GM23338 (cell line): ENCODE measurements around the gene C10orf90. TPM values are rescaled to one million over a fixed set of nuclear protein-coding genes. Genes with fewer than 3 reads are reported as not detected.

Experiments used
- ATAC-seq: fragments of 200-7000 bp; cut with Tn5 transposase; 3 replicates; pipeline ENCODE4 v1.9.1; 2020
- DNase-seq: peaks from one replicate; pipeline ENCODE4 v3.0.0-alpha.2; 2015; ENCODE audit warnings: low spot score
- H2AFZ ChIP-seq: fragments of 200-600 bp; sonication (generic); 2 replicates; pipeline ENCODE4 v1.8.0; 2016; ENCODE audit warnings: antibody characterized with exemption, mild to moderate bottlenecking, moderate library complexity
- H3F3A ChIP-seq: fragments of 200-600 bp; sonication (generic); replicated peaks from 2 replicates; pipeline ENCODE4 v1.8.0; 2017; ENCODE audit warnings: antibody characterized with exemption, mixed run types, low read depth
- H3K27ac ChIP-seq: fragments of 200-600 bp; sonication (generic); 2 replicates; pipeline ENCODE4 v1.6.1; 2016; ENCODE audit warnings: low read depth
- H3K27me3 ChIP-seq: fragments of 200-600 bp; sonication (generic); 2 replicates; pipeline ENCODE4 v1.8.0; 2016; ENCODE audit warnings: mild to moderate bottlenecking, mixed run types, moderate library complexity; ENCODE audit not compliant: insufficient read depth
- H3K36me3 ChIP-seq: fragments of 200-600 bp; sonication (generic); 2 replicates; pipeline ENCODE4 v1.8.0; 2016; ENCODE audit warnings: mild to moderate bottlenecking; ENCODE audit not compliant: insufficient read depth
- H3K4me1 ChIP-seq: fragments of 200-600 bp; sonication (generic); 2 replicates; pipeline ENCODE4 v1.8.0; 2016; ENCODE audit warnings: mild to moderate bottlenecking, moderate library complexity; ENCODE audit not compliant: insufficient read depth
- H3K4me2 ChIP-seq: fragments of 200-600 bp; sonication (generic); 2 replicates; pipeline ENCODE4 v1.7.1; 2017; ENCODE audit warnings: mixed run types
- H3K4me3 ChIP-seq: fragments of 200-600 bp; sonication (generic); 2 replicates; pipeline ENCODE4 v1.6.1; 2016; ENCODE audit warnings: mixed run types
- H3K79me2 ChIP-seq: fragments of 200-600 bp; sonication (generic); replicated peaks from 2 replicates; pipeline ENCODE4 v1.8.0; 2017; ENCODE audit warnings: mild to moderate bottlenecking; ENCODE audit not compliant: insufficient read depth
- H3K9me2 ChIP-seq: fragments of 200-600 bp; sonication (generic); 2 replicates; pipeline ENCODE4 v1.8.0; 2017; ENCODE audit not compliant: insufficient read depth
- H4K20me1 ChIP-seq: fragments of 200-600 bp; sonication (generic); replicated peaks from 2 replicates; pipeline ENCODE4 v1.8.0; 2017; ENCODE audit warnings: mild to moderate bottlenecking; ENCODE audit not compliant: insufficient read depth
- H3K27ac Mint-ChIP-seq: 2 replicates; pipeline ENCODE4 v1.8.0; 2020; ENCODE audit warnings: inconsistent platforms, mild to moderate bottlenecking, moderate library complexity, mixed read lengths
- H3K27me3 Mint-ChIP-seq: 3 replicates; pipeline ENCODE4 v1.8.0; 2022; ENCODE audit warnings: low read depth, mild to moderate bottlenecking, moderate library complexity, mixed read lengths, inconsistent platforms; ENCODE audit not compliant: insufficient read depth, poor library complexity
- H3K36me3 Mint-ChIP-seq: 3 replicates; pipeline ENCODE4 v1.8.0; 2021; ENCODE audit warnings: low read depth, mild to moderate bottlenecking, inconsistent platforms, moderate library complexity, mixed read lengths
- H3K4me1 Mint-ChIP-seq: 3 replicates; pipeline ENCODE4 v1.8.0; 2020; ENCODE audit warnings: mild to moderate bottlenecking, inconsistent platforms, mixed read lengths
- H3K4me3 Mint-ChIP-seq: 3 replicates; pipeline ENCODE4 v1.8.0; 2021; ENCODE audit warnings: moderate library complexity, mild to moderate bottlenecking, inconsistent platforms, mixed read lengths
- H3K9me3 Mint-ChIP-seq: 3 replicates; pipeline ENCODE4 v1.8.0; 2020; ENCODE audit warnings: moderate library complexity, mild to moderate bottlenecking, inconsistent platforms, mixed read lengths
- ETS1 ChIP-seq: IDR thresholded peaks from 2 replicates; pipeline ENCODE4 v1.6.1; 2016; ENCODE audit warnings: antibody characterized with exemption
- EZH2 ChIP-seq: fragments of 200-600 bp; sonication (generic); IDR thresholded peaks from one replicate; pipeline ENCODE4 v1.8.0; 2017; ENCODE audit warnings: antibody characterized with exemption, mild to moderate bottlenecking, low read depth; ENCODE audit not compliant: unreplicated experiment
- EZH2phosphoT487 ChIP-seq: fragments of 200-600 bp; sonication (generic); IDR thresholded peaks from one replicate; pipeline ENCODE4 v1.8.1; 2018; ENCODE audit warnings: antibody characterized with exemption; ENCODE audit not compliant: unreplicated experiment
- NANOG ChIP-seq: IDR thresholded peaks from 2 replicates; pipeline ENCODE4 v1.6.1; 2016; ENCODE audit warnings: antibody characterized with exemption, borderline replicate concordance
- POLR2AphosphoS5 ChIP-seq: IDR thresholded peaks from 2 replicates; pipeline ENCODE4 v1.6.1; 2016; ENCODE audit warnings: antibody characterized with exemption, low read depth
- STAT1 ChIP-seq: IDR thresholded peaks from one replicate; pipeline ENCODE4 v1.6.1; 2016; ENCODE audit warnings: antibody characterized with exemption; ENCODE audit not compliant: unreplicated experiment
- ZNF114 ChIP-seq: fragments of 250-450 bp; sonication (Bioruptor Pico); IDR thresholded peaks from 2 replicates; pipeline ENCODE4 v1.5.0; 2020; ENCODE audit warnings: mild to moderate bottlenecking, moderate library complexity
- ZNF331 ChIP-seq: fragments of 250-450 bp; sonication (Bioruptor Pico); IDR thresholded peaks from 2 replicates; pipeline ENCODE4 v1.5.0; 2020; ENCODE audit warnings: low read depth, mild to moderate bottlenecking, moderate library complexity
- polyA plus RNA-seq: library from polyadenylated mRNA; unstranded; fragments of >200 nt; fragmentation: Nextera tagmentation; extraction: Ambion mirVana; gene quantifications from 2 replicates; pipeline ENCODE4 v1.2.1, GENCODE V29; 2016
- total RNA-seq: library from RNA; depleted of rRNA; stranded (reverse); fragments of >200 nt; shearing (Covaris generic); gene quantifications from 2 replicates; pipeline ENCODE4 v1.2.3, GENCODE V29; 2014
- TF ChIP-seq, protein P1 (sequence below), 2 experiments: fragments of 200-600 bp in 1 of 2; sonication (generic) in 1 of 2; conservative IDR thresholded peaks; 2 replicates each; pipeline versions ENCODE4 v1.5.1 to v1.6.1; 2016 to 2017; ENCODE audit warnings: antibody characterized with exemption in 2 of 2, low read depth in 2 of 2, mild to moderate bottlenecking in 2 of 2, moderate library complexity in 1 of 2

The C10orf90 gene
- total and polyA plus RNA-seq, 2 experiments from 2014 or later, result 0.76 to 0.97 TPM

- no peaks in the 10 kb centered on the region for H3K27me3 ChIP-seq
- H3K4me1 Mint-ChIP-seq, result peaks cover 5% of the 10 kb centered on the region; the same call in 2 of the 3 replicates
- TF ChIP-seq, protein P1, sequence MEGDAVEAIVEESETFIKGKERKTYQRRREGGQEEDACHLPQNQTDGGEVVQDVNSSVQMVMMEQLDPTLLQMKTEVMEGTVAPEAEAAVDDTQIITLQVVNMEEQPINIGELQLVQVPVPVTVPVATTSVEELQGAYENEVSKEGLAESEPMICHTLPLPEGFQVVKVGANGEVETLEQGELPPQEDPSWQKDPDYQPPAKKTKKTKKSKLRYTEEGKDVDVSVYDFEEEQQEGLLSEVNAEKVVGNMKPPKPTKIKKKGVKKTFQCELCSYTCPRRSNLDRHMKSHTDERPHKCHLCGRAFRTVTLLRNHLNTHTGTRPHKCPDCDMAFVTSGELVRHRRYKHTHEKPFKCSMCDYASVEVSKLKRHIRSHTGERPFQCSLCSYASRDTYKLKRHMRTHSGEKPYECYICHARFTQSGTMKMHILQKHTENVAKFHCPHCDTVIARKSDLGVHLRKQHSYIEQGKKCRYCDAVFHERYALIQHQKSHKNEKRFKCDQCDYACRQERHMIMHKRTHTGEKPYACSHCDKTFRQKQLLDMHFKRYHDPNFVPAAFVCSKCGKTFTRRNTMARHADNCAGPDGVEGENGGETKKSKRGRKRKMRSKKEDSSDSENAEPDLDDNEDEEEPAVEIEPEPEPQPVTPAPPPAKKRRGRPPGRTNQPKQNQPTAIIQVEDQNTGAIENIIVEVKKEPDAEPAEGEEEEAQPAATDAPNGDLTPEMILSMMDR (conservative IDR thresholded peaks at IDR 0.05; ENCODE audit: low read depth in 2 of 2), result peak in 1 of 2 experiments; percentile 26; a peak in 1 of 4 replicates
- no peak for TF ChIP-seq POLR2AphosphoS5
Observed at GRCh38 chr10:126524526-126524925, 146.0 kb downstream of the C10orf90 start.

DNA sequence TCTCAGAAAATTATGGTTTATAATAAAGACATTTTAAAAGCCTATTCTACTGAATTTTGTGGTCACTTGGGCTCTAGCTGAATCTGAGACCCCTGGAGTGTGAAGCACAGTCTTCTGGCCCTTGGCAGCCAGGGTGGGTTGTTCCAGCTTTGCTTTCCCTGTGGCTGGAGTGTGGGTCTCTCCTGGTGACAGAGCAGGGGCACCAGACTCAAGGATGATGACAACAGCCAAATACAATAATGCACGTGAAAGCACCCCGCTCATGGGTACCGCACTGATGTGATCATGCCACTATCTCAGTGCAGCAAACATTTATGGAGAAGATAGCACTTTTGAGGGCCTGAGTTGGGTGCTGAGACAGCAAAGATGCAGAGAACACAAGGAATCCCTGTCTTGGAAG, 147.4 kb downstream of the C10orf90 start:
- DNase-seq (no peak), ATAC-seq (no peak)
- Histone ChIP-seq H3K27me3 (no peaks in the 10 kb centered on the region), H3F3A (no peaks in the 10 kb centered on the region), H3K79me2 (no peaks in the 10 kb centered on the region), H3K27ac (no peak overlapping the region), H3K36me3 (no peaks in the 10 kb centered on the region), H3K9me2 (no peaks in the 10 kb centered on the region), H3K4me3 (no peak overlapping the region), H3K4me2 (no peak overlapping the region), H4K20me1 (no peaks in the 10 kb centered on the region), H3K4me1 (no peaks in the 10 kb centered on the region), H2AFZ (no peak overlapping the region)
- Mint-ChIP-seq H3K9me3 (no peaks in the 10 kb centered on the region), H3K36me3 (no peaks in the 10 kb centered on the region), H3K27ac (no peak overlapping the region), H3K4me1 (peaks cover 4% of the 10 kb centered on the region; the same call in 2 of the 3 replicates), H3K27me3 (peaks cover 3% of the 10 kb centered on the region), H3K4me3 (no peak overlapping the region)
- TF ChIP-seq EZH2 (no peak), ETS1 (no peak), ZNF114 (CRISPR knock-in tag) (no peak), EZH2phosphoT487 (no peak), ZNF331 (no peak), STAT1 (no peak), POLR2AphosphoS5 (no peak), NANOG (no peak)
- TF ChIP-seq, protein P1 (conservative IDR thresholded peaks at IDR 0.05; ENCODE audit: low read depth in 2 of 2), result no peak

More at GRCh38 chr10:126524526-126524925, 146.0 kb downstream of the C10orf90 start:
- no peak overlapping the region for H3K4me3 Mint-ChIP-seq
- H2AFZ ChIP-seq, result no peak overlapping the region
- H3K4me2 ChIP-seq, result no peak overlapping the region
- H3K36me3 ChIP-seq, result no peaks in the 10 kb centered on the region
- no peaks in the 10 kb centered on the region for H3F3A ChIP-seq
- H3K9me3 Mint-ChIP-seq, result no peaks in the 10 kb centered on the region
- H3K4me1 ChIP-seq, result no peaks in the 10 kb centered on the region
- no peaks in the 10 kb centered on the region for H3K36me3 Mint-ChIP-seq
- no peak overlapping the region for H3K27ac Mint-ChIP-seq
- H3K4me3 ChIP-seq, result no peak overlapping the region
- no peaks in the 10 kb centered on the region for H3K79me2 ChIP-seq
- H3K27ac ChIP-seq, result no peak overlapping the region
- no peaks in the 10 kb centered on the region for H3K9me2 ChIP-seq
- H4K20me1 ChIP-seq, result no peaks in the 10 kb centered on the region
- peaks cover 3% of the 10 kb centered on the region for H3K27me3 Mint-ChIP-seq
- DNase-seq (no peak), ATAC-seq (no peak; the same call in 2 of the 3 replicates)
